H1 (cell line): Measurements from ENCODE around the gene BIN1.

ENCODE experiments used
- BCL11A ChIP-seq, 2 experiments: IDR thresholded peaks; one replicate each; pipeline ENCODE4 v1.6.1; 2011; ENCODE audit warnings: low read depth in 2 of 2, low read length in 2 of 2, mild to moderate bottlenecking in 2 of 2
- CHD2 ChIP-seq: IDR thresholded peaks from 2 replicates; pipeline ENCODE4 v1.6.1; 2012; ENCODE audit warnings: low read length, improper control_type of control experiment
- CTBP2 ChIP-seq: IDR thresholded peaks from 2 replicates; pipeline ENCODE4 v1.7.0; 2011; ENCODE audit warnings: borderline replicate concordance, mild to moderate bottlenecking, moderate library complexity, mixed read lengths, low read length; ENCODE audit not compliant: insufficient read depth, insufficient read length
- CTCF ChIP-seq, 3 experiments: IDR thresholded peaks; 1 replicate in 2 of 3; 2 replicates in 1 of 3; pipeline versions ENCODE4 v1.5.1 to v1.6.1; 2011; ENCODE audit warnings: low read length in 3 of 3, mild to moderate bottlenecking in 3 of 3, inconsistent platforms in 2 of 3, low read depth in 1 of 3, moderate library complexity in 1 of 3; ENCODE audit not compliant: insufficient read depth in 1 of 3; ENCODE audit errors: control extremely low read depth in 1 of 3
- MAX ChIP-seq: IDR thresholded peaks from 2 replicates; pipeline ENCODE4 v1.6.1; 2012; ENCODE audit warnings: inconsistent platforms
- POLR2AphosphoS5 ChIP-seq: IDR thresholded peaks from 2 replicates; pipeline ENCODE4 v1.6.1; 2011; ENCODE audit warnings: low read depth, low read length
- SP4 ChIP-seq: IDR thresholded peaks from 2 replicates; pipeline ENCODE4 v1.6.1; 2012; ENCODE audit warnings: low read length, inconsistent platforms
- SRF ChIP-seq: IDR thresholded peaks from 2 replicates; pipeline ENCODE4 v1.6.1; 2011; ENCODE audit warnings: mild to moderate bottlenecking, low read depth, low read length, moderate library complexity
- SUZ12 ChIP-seq: fragments of 200-600 bp; sonication (generic); IDR thresholded peaks from 2 replicates; pipeline ENCODE4 v1.6.1; 2012; ENCODE audit warnings: mild to moderate bottlenecking, inconsistent platforms, low read length, moderate library complexity, mixed read lengths

GRCh38 chr2:127011796-127012195 lies 95.2 kb downstream of the BIN1 start:
- TF ChIP-seq CTBP2, result no peak
- no peak for TF ChIP-seq SRF
- TF ChIP-seq SP4, result no peak
- TF ChIP-seq BCL11A (IDR thresholded peaks at IDR 0.05; ENCODE audit: low read depth in 2 of 2, low read length in 2 of 2), result no peak
- no peak for TF ChIP-seq CTCF (IDR thresholded peaks at IDR 0.05; ENCODE audit: control extremely low read depth in 1 of 3, insufficient read depth in 1 of 3, low read depth in 1 of 3, low read length in 3 of 3)
- TF ChIP-seq POLR2AphosphoS5, result no peak
- TF ChIP-seq MAX, result no peak
- no peak for TF ChIP-seq SUZ12
- no peak for TF ChIP-seq CHD2
